Activated CD4-positive, alpha-beta T cell treated with anti-CD3 and anti-CD28 coated beads, Interleukin-2, amount 10 ng/mL, durations not matched to agents 7 days and 5 days (primary cell): Measurements from ENCODE around the gene KCTD1. TPM values are rescaled to one million over a fixed set of nuclear protein-coding genes. Genes with fewer than 3 reads are reported as not detected.

Source experiments
- CTCF ChIA-PET: fragments of 350-600 bp; sonication (Branson Sonifier 250); formaldehyde crosslinking; loops from one replicate; lab custom pipeline; 2021; ENCODE audit warnings: antibody characterized with exemption; lab: Charles Lee
- POLR2A ChIA-PET: fragments of 350-600 bp; sonication (Branson Sonifier 250); formaldehyde crosslinking; loops from one replicate; lab custom pipeline; 2021; ENCODE audit warnings: antibody characterized with exemption; lab: Charles Lee
- DNase-seq: peaks from one replicate; pipeline ENCODE4 v3.0.0-alpha.2; 2020
- H3K27ac Mint-ChIP-seq: one replicate; pipeline ENCODE4 v1.8.0; 2021; ENCODE audit warnings: mild to moderate bottlenecking, moderate library complexity, mixed read lengths
- H3K27me3 Mint-ChIP-seq: one replicate; pipeline ENCODE4 v1.8.0; 2021; ENCODE audit warnings: mixed read lengths
- H3K36me3 Mint-ChIP-seq: one replicate; pipeline ENCODE4 v1.8.0; 2021; ENCODE audit warnings: low read depth, mixed read lengths
- H3K4me1 Mint-ChIP-seq: one replicate; pipeline ENCODE4 v1.8.0; 2021; ENCODE audit warnings: mixed read lengths
- H3K4me3 Mint-ChIP-seq: one replicate; pipeline ENCODE4 v1.8.0; 2021; ENCODE audit warnings: mild to moderate bottlenecking, moderate library complexity, mixed read lengths
- H3K9me3 Mint-ChIP-seq: one replicate; pipeline ENCODE4 v1.8.0; 2021; ENCODE audit warnings: mixed read lengths
- total RNA-seq, 2 experiments: library from RNA; stranded (reverse); gene quantifications; one replicate each; pipeline ENCODE4 v1.2.3, GENCODE V29; 2021

Gene KCTD1
- total RNA-seq, 2 experiments from 2014 or later: 4.2 to 5.3 TPM

- H3K27me3 Mint-ChIP-seq: no peaks in the 10 kb centered on the region
- no peaks in the 10 kb centered on the region for H3K9me3 Mint-ChIP-seq
- H3K27ac Mint-ChIP-seq: no peak overlapping the region
- ChIA-PET CTCF (no interaction called here), POLR2A (no interaction called here)
- H3K4me1 Mint-ChIP-seq: no peaks in the 10 kb centered on the region
- no peaks in the 10 kb centered on the region for H3K36me3 Mint-ChIP-seq
- no peak for DNase-seq
- no peak overlapping the region for H3K4me3 Mint-ChIP-seq
These were observed 50.5 kb downstream of the KCTD1 start for GRCh38 chr18:26497866-26498265.

GRCh38 chr18:26496528-26496927, 51.8 kb downstream of the KCTD1 start:
- no peaks in the 10 kb centered on the region for H3K4me1 Mint-ChIP-seq
- ChIA-PET POLR2A (no interaction called here), CTCF (no interaction called here)
- H3K36me3 Mint-ChIP-seq: no peaks in the 10 kb centered on the region
- H3K9me3 Mint-ChIP-seq: no peaks in the 10 kb centered on the region
- no peak for DNase-seq
- H3K27me3 Mint-ChIP-seq: no peaks in the 10 kb centered on the region
- H3K4me3 Mint-ChIP-seq: no peak overlapping the region
- H3K27ac Mint-ChIP-seq: no peak overlapping the region

DNA sequence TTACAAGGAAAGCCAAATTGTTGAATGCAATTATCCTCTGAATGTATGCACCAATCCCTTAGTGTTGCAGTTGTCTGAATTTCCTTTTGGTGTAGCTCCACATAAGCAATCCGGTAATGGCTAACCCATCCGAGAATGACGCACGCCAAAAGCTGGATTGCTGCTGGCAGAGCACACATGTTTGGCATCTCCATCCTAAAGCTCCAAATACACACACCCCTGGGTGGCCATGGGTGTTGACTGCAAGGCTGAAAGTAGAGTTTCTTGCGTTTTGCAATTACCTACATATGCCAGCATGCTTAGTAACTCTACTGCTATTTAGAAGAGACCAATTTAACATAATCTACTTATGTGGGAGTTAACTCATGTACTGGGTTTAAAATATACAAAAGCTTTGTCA, 53.1 kb downstream of the KCTD1 start:
- POLR2A ChIA-PET: no interaction called here
- no peak overlapping the region for H3K27ac Mint-ChIP-seq
- no peaks in the 10 kb centered on the region for H3K36me3 Mint-ChIP-seq
- no peaks in the 10 kb centered on the region for H3K9me3 Mint-ChIP-seq
- DNase-seq: no peak
- no peaks in the 10 kb centered on the region for H3K4me1 Mint-ChIP-seq
- no peaks in the 10 kb centered on the region for H3K27me3 Mint-ChIP-seq
- CTCF ChIA-PET: interaction anchor here (0.5 kb wide), 1 partner anchor 172 kb away, joined by 4 read pairs; no protein-coding TSS in a partner anchor
- no peak overlapping the region for H3K4me3 Mint-ChIP-seq

DNA sequence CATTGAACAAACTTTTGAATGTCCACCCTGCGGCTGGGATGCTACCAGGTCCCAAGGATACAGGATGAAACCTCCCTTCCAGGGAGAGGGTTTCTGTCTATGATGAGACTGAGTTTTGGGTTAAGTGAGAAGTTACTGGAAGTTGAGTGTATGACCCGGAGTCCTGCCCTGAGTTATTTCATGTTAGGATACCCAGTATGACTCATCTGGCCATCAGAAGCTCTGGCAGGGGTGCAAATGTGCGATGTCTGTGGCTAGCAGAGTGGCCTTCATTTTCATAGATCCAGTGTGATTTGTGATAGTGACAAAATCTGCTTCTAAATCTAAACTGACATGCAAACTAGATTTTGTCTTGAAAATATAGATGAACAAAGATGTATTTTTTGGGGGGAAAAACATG, 55.3 kb downstream of the KCTD1 start:
- Mint-ChIP-seq H3K9me3 (no peaks in the 10 kb centered on the region), H3K36me3 (no peaks in the 10 kb centered on the region), H3K27me3 (no peaks in the 10 kb centered on the region), H3K4me1 (no peaks in the 10 kb centered on the region), H3K4me3 (no peak overlapping the region), H3K27ac (no peak overlapping the region)
- ChIA-PET POLR2A (no interaction called here), CTCF (no interaction called here)
- no peak for DNase-seq

- no peaks in the 10 kb centered on the region for H3K36me3 Mint-ChIP-seq
- H3K4me3 Mint-ChIP-seq: no peak overlapping the region
- no peak for DNase-seq
- no peak overlapping the region for H3K27ac Mint-ChIP-seq
- no peaks in the 10 kb centered on the region for H3K9me3 Mint-ChIP-seq
- ChIA-PET POLR2A (no interaction called here), CTCF (no interaction called here)
- no peaks in the 10 kb centered on the region for H3K4me1 Mint-ChIP-seq
- no peaks in the 10 kb centered on the region for H3K27me3 Mint-ChIP-seq
These were observed 57.0 kb downstream of the KCTD1 start for GRCh38 chr18:26491194-26491816.

DNA sequence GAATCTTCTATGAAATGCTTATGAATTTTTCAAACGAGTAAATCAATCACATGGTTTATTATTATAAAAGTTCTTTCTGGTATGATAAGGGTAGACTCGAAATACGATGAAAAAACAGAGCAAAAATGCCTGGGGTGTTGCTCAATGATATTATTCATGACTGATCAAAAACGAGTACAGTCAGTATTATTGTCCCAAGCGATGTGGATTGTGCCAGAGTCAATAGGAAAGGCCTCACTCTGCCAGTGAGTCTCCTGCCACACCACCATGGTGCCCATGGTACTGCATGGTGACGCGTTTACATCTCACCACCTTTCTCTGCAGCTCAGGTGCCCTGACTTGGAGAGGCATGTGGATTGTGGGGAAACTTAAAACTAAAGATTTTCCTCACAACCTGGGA, 58.5 kb downstream of the KCTD1 start:
- Mint-ChIP-seq H3K4me3 (no peak overlapping the region), H3K27me3 (no peaks in the 10 kb centered on the region), H3K27ac (no peak overlapping the region), H3K36me3 (no peaks in the 10 kb centered on the region), H3K4me1 (no peaks in the 10 kb centered on the region), H3K9me3 (no peaks in the 10 kb centered on the region)
- CTCF ChIA-PET: no interaction called here
- POLR2A ChIA-PET: no interaction called here
- no peak for DNase-seq

DNA sequence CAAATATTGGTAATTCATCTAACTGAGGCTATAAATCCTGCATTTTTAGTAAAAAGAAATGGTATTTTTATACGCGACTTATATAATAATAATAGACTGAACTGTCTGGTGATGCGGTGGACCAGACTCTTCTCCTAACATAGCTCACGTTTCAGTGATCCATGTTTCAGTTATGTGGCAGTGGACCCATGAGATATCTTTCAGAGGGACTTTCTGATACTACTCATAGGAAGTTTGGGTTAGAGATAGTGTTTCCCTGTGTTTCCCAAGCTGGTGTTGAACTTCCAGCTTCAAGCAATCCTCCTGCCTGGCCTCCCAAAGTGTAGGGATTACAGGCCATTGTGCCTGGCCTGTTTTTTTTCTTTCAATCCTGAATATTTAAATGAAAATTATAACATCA, 59.2 kb downstream of the KCTD1 start:
- H3K9me3 Mint-ChIP-seq: no peaks in the 10 kb centered on the region
- H3K36me3 Mint-ChIP-seq: no peaks in the 10 kb centered on the region
- no peaks in the 10 kb centered on the region for H3K4me1 Mint-ChIP-seq
- POLR2A ChIA-PET: no interaction called here
- H3K27ac Mint-ChIP-seq: no peak overlapping the region
- H3K4me3 Mint-ChIP-seq: no peak overlapping the region
- CTCF ChIA-PET: no interaction called here
- DNase-seq: no peak
- no peaks in the 10 kb centered on the region for H3K27me3 Mint-ChIP-seq

DNA sequence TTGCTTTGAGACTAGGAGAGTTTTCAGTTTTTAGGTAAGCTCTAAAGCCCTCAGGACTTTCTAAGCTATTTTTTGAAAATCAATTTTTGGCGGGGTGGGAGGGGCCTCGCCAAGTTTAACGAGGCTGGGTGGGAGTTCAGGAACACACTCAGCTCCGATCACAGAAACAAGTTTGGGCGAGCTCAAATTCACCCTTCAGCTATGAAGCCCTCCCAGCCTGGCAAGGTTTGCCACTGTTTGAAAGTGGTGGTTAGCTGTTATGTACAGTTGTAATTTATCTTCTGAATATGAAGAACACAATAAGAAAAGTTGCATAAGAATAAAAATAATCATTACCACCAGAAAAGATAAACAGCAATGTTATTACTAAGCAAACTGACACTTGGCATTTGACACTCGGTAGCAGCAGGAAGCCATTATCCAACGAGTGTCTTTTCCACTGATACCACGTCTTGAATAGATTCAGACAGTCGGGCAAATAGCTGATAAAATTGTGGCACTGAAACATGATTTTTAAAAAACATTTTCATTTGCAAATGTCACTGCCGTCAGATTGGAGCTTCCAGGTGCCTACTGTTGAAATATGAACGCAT, 59.8 kb downstream of the KCTD1 start:
- H3K27me3 Mint-ChIP-seq: no peaks in the 10 kb centered on the region
- no peaks in the 10 kb centered on the region for H3K36me3 Mint-ChIP-seq
- ChIA-PET CTCF (interaction anchor here (0.8 to 2.0 kb wide), 3 partner anchors 10 to 240 kb away, joined by 3 to 5 read pairs (median 3); no protein-coding TSS in a partner anchor), POLR2A (no interaction called here)
- H3K4me3 Mint-ChIP-seq: no peak overlapping the region
- DNase-seq: no peak
- H3K27ac Mint-ChIP-seq: no peak overlapping the region
- no peaks in the 10 kb centered on the region for H3K9me3 Mint-ChIP-seq
- H3K4me1 Mint-ChIP-seq: no peaks in the 10 kb centered on the region

GRCh38 chr18:26487437-26487836, 60.9 kb downstream of the KCTD1 start:
- DNase-seq: no peak
- Mint-ChIP-seq H3K4me1 (no peaks in the 10 kb centered on the region), H3K9me3 (no peaks in the 10 kb centered on the region), H3K36me3 (no peaks in the 10 kb centered on the region), H3K4me3 (no peak overlapping the region), H3K27ac (no peak overlapping the region), H3K27me3 (no peaks in the 10 kb centered on the region)
- ChIA-PET POLR2A (interaction anchor here (0.6 kb wide), 1 partner anchor 48 kb away, joined by 4 read pairs; no protein-coding TSS in a partner anchor), CTCF (interaction anchor here (0.8 to 2.0 kb wide), 3 partner anchors 9 to 241 kb away, joined by 3 to 5 read pairs (median 3); no protein-coding TSS in a partner anchor)

DNA sequence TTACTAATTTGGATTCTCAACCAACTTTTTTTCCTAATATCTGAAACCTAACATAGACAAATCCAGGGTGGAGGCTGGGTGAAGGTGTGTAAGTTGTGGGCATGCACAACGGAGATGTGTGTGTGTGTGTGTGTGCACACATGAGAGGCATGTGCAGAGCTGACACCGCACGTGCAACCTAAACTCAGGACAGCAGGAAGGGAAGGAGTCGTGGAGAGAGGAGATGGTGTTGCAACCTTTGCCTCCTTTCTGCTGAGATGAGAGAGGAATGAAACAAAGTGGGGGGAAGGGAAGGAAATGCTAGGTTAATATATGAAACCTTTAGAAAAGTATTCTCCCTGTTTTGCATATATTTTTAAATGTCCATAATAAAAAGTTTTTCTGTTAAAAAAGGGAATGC, 64.7 kb downstream of the KCTD1 start:
- Mint-ChIP-seq H3K4me1 (no peaks in the 10 kb centered on the region), H3K27me3 (no peaks in the 10 kb centered on the region), H3K9me3 (no peaks in the 10 kb centered on the region), H3K36me3 (no peaks in the 10 kb centered on the region), H3K4me3 (no peak overlapping the region), H3K27ac (no peak overlapping the region)
- POLR2A ChIA-PET: no interaction called here
- DNase-seq: no peak
- CTCF ChIA-PET: no interaction called here

DNA sequence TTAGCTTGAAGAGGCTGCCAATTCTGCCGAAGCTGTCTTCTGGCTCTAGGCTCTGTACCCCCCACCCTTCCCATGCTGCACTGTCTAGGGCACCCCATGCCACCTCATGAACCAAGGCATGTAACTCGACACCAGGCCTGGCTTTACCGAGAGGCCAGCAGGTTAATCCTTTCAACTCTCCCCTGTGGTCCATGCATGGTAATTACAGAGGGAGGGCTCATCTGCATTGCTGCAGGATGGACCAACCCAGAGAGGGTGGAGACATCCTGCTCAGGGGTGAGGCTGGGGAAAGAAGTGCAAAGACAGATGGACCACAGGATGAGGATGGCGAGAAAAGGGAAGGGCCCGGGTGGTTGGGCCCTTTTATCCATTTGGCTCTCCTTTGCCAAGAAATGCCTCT, 65.8 kb downstream of the KCTD1 start:
- no peaks in the 10 kb centered on the region for H3K9me3 Mint-ChIP-seq
- CTCF ChIA-PET: interaction anchor here (1.3 to 1.8 kb wide), 2 partner anchors 10 to 34 kb away, joined by 3 to 4 read pairs; no protein-coding TSS in a partner anchor
- H3K4me1 Mint-ChIP-seq: no peaks in the 10 kb centered on the region
- no peaks in the 10 kb centered on the region for H3K36me3 Mint-ChIP-seq
- no peak for DNase-seq
- no peaks in the 10 kb centered on the region for H3K27me3 Mint-ChIP-seq
- H3K4me3 Mint-ChIP-seq: no peak overlapping the region
- H3K27ac Mint-ChIP-seq: no peak overlapping the region
- POLR2A ChIA-PET: no interaction called here

DNA sequence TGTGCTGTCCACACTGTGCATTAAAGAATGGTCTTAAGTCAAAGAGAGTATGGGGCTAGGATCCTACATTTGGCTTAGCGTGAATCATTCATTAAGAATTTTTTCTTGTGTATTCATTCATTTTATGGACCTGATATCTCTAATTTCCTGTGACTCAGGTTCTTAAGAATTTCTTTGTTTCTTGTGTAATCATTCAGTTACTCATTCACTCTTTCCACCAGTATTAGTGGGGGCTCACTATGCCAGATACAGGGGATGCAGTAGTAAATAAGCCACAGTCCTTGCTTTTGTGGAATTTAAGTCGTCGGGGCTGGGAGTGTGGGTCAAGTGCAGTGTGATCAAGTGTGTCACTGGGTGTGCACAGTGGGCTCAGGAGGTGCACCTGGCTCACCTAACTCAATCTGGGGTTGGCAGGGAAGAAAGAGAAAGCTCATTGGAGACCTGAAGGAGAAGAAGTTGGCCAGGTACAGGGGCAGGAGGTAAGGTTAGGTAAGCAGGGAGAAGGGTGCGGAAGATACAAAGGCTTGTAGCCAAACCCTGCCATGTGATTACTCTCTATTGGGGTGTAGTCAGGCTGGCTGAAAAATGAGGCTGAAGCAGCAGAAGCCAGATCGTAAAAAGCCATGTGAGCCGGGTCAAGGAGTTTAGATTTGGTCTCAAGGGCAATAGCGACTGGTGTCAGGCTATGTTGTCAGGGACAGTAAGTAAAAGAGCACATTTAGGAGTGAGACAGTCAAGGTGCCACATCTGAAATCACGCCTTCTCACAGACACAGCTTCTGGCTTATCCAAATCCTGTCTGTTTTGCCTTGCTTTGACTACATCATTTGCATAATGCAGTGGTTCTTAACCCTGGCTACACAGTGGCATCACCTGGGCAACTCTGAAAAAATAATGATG, 67.2 kb downstream of the KCTD1 start:
- Mint-ChIP-seq H3K4me3 (no peak overlapping the region), H3K27me3 (no peaks in the 10 kb centered on the region), H3K36me3 (no peaks in the 10 kb centered on the region), H3K27ac (no peak overlapping the region), H3K4me1 (no peaks in the 10 kb centered on the region), H3K9me3 (no peaks in the 10 kb centered on the region)
- ChIA-PET POLR2A (no interaction called here), CTCF (interaction anchor here (0.6 to 1.8 kb wide), 3 partner anchors 8 to 1178 kb away, joined by 3 to 4 read pairs (median 3); no protein-coding TSS in a partner anchor)
- no peak for DNase-seq

- H3K27me3 Mint-ChIP-seq: no peaks in the 10 kb centered on the region
- H3K4me1 Mint-ChIP-seq: no peaks in the 10 kb centered on the region
- CTCF ChIA-PET: interaction anchor here (1.0 kb wide), 1 partner anchor 44 kb away, joined by 3 read pairs; no protein-coding TSS in a partner anchor
These were observed 68.7 kb downstream of the KCTD1 start for GRCh38 chr18:26479681-26480079.

More at GRCh38 chr18:26479681-26480079, 68.7 kb downstream of the KCTD1 start:
- no peak overlapping the region for H3K4me3 Mint-ChIP-seq
- H3K27ac Mint-ChIP-seq: no peak overlapping the region
- DNase-seq: no peak
- H3K36me3 Mint-ChIP-seq: no peaks in the 10 kb centered on the region
- POLR2A ChIA-PET: no interaction called here
- H3K9me3 Mint-ChIP-seq: no peaks in the 10 kb centered on the region
